Stimulated activated CD8-positive, alpha-beta memory T cell treated with anti-CD3 and anti-CD28 coated beads, Interleukin-7, amount 100 ng/mL, for 48 hours (primary cell): ENCODE data around the gene C1orf210.

ENCODE experiments used
- DNase-seq, 2 donors: peaks; one replicate each; pipeline ENCODE4 v3.0.0-alpha.2; 2020; ENCODE audit warnings: low read depth in 1 of 2; ENCODE audit errors: extremely low read depth in 1 of 2

C1orf210 gene

GRCh38 chr1:43253876-43254275, 31.5 kb downstream of the C1orf210 start:
- no peak for DNase-seq

GRCh38 chr1:43253173-43253572, 32.2 kb downstream of the C1orf210 start:
- DNase-seq, result no peak

- no peak for DNase-seq
Observed at GRCh38 chr1:43252225-43252624, 33.2 kb downstream of the C1orf210 start.

GRCh38 chr1:43251024-43251423, 34.4 kb downstream of the C1orf210 start:
- DNase-seq, result no peak

GRCh38 chr1:43250351-43250761, 35.0 kb downstream of the C1orf210 start:
- DNase-seq, result no peak

GRCh38 chr1:43247256-43247921, 38.0 kb downstream of the C1orf210 start:
- no peak for DNase-seq

GRCh38 chr1:43246466-43247213, 38.7 kb downstream of the C1orf210 start:
- no peak for DNase-seq

- no peak for DNase-seq
Observed at GRCh38 chr1:43243299-43243698, 42.1 kb downstream of the C1orf210 start.

- no peak for DNase-seq
Observed at GRCh38 chr1:43241413-43241836, 44.0 kb downstream of the C1orf210 start.

GRCh38 chr1:43239484-43239883, 45.9 kb downstream of the C1orf210 start:
- no peak for DNase-seq

GRCh38 chr1:43238991-43239469, 46.4 kb downstream of the C1orf210 start:
- DNase-seq, result no peak

- DNase-seq, result no peak
Observed at GRCh38 chr1:43238085-43238484, 47.3 kb downstream of the C1orf210 start.

- no peak for DNase-seq
Observed at GRCh38 chr1:43237121-43237520, 48.3 kb downstream of the C1orf210 start.

- DNase-seq, result no peak
Observed at GRCh38 chr1:43235451-43236121, 49.8 kb downstream of the C1orf210 start.

GRCh38 chr1:43235040-43235439, 50.3 kb downstream of the C1orf210 start:
- DNase-seq, result no peak

GRCh38 chr1:43234267-43234666, 51.1 kb downstream of the C1orf210 start:
- no peak for DNase-seq

GRCh38 chr1:43233631-43234030, 51.8 kb downstream of the C1orf210 start:
- no peak for DNase-seq

- no peak for DNase-seq
Observed at GRCh38 chr1:43232482-43232881, 52.9 kb downstream of the C1orf210 start.

- no peak for DNase-seq
Observed at GRCh38 chr1:43232074-43232473, 53.3 kb downstream of the C1orf210 start.
